ENCODE results near the gene SCAMP3. TPM values are rescaled to one million over a fixed set of nuclear protein-coding genes. Genes with fewer than 3 reads are reported as not detected.
"Not testable (repeated sequence)": the region's sequence is repeated elsewhere in the genome, so short reads cannot be mapped to it uniquely, and the experiment has no call there.

SCAMP3 gene
- total RNA-seq, 2 donors from 2014 or later, result 60.1 to 69.4 TPM

DNA sequence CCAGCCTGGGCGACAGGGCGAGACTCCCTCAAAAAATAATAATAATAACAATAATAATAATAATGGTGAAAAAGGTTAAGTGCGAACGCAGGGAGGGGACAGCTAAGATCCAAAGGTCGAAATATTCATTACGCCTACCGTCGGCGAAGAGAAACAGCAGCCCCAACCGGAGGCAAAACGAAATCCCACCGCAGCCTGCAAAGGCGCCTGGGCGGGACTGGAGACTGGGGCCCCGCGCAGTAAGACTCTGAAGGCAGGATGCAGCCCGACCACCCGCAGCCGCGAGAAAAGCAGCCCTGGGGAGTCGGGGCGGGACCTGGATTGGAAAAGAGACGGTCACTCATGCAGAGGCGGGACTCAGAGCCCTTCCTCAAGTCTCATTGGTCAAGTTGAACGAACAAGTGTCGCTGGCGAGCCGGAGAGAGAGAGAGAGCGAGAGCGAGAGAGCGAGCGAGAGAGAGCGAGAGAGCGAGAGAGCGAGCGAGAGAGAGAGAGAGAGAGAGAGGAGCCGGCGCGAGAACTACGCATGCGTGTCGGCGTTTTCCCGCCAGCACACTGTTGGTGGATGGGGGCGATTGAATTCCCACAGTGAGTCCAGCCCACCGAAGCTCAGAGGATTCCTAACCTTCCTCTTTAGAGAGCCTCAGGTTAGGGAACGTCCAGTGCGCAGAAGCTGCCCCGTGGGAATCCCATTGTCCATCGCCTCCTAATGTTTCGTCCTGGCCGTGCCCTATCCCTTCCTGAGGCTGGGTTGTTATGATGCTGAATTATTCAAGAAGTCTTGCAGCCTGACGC is 17.6 kb downstream of the SCAMP3 start:
- no peaks in the 10 kb centered on the region for H3K9me3 ChIP-seq (ENCODE audit: control insufficient read depth, low read length, poor library complexity, severe bottlenecking)
- peak overlapping the region; percentile 87 for H3K27ac Mint-ChIP-seq
- no peaks in the 10 kb centered on the region for H3K27me3 Mint-ChIP-seq
- ATAC-seq, result peak; percentile 90
- DNase-seq, result peak; percentile 80 to 87 (median 86)
- H3K4me1 Mint-ChIP-seq, result peaks cover 29% of the 10 kb centered on the region
- H3K4me3 Mint-ChIP-seq, result peak overlapping the region; percentile 74
- H3K36me3 Mint-ChIP-seq (ENCODE audit: low read depth), result peaks cover 2% of the 10 kb centered on the region

DNA sequence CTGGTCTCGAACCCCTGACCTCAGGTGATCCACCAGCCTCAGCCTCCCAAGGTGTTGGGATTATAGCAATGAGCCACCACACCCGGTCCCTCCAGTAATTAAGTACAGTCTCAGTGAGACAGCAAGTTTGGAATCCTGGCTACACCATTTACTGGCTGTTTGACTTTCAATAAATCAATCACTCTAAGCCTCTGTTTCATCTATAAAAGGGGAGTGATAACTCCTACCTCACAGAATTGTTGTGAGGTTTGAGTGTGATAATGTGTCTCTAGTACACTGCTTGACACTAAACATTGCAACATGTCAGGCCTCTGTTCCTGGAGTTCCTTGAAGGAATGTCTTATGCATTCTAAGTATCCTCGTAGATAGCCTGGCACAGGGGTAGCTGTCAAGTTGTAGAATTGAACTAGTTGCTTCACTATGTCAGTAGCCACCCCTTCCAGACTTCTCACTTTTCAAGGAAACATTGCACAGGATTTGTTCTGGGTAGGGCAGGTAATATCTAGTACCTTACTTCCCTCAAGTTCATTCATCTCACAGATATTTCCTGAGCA is 19.3 kb downstream of the SCAMP3 start:
- ATAC-seq (no peak), DNase-seq (no peak)
- H3K27ac Mint-ChIP-seq, result peak overlapping the region; percentile 87
- peaks cover 29% of the 10 kb centered on the region for H3K4me1 Mint-ChIP-seq
- H3K27me3 Mint-ChIP-seq, result no peaks in the 10 kb centered on the region
- peak overlapping the region; percentile 77 for H3K4me3 Mint-ChIP-seq
- peaks cover 2% of the 10 kb centered on the region for H3K36me3 Mint-ChIP-seq (ENCODE audit: low read depth)
- H3K9me3 ChIP-seq (ENCODE audit: control insufficient read depth, low read length, poor library complexity, severe bottlenecking), result no peaks in the 10 kb centered on the region

DNA sequence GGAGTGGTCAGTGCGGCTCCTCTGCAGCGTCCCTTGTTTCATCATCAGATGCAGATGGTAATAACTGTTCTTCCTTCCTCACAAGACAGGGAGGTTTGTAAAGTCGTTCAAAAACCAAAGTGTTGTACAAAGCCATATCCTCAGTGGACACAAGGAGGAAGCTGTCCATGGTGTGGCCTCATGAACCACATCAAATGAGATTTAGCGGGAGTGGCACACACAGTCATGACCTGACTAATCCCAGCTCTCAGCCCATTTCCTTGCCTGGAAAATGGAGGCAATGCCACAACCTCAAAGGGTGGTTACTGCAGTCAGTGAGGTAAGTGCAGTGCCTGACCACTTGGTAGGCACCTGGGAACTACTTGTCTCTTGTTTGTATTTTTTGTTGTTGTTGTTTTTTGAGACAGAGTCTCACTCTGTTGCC is 20.3 kb downstream of the SCAMP3 start:
- ATAC-seq (no peak), DNase-seq (no peak)
- H3K9me3 ChIP-seq (ENCODE audit: control insufficient read depth, low read length, poor library complexity, severe bottlenecking), result no peaks in the 10 kb centered on the region
- peak overlapping the region; percentile 80 for H3K27ac Mint-ChIP-seq
- H3K27me3 Mint-ChIP-seq, result no peaks in the 10 kb centered on the region
- no peak overlapping the region for H3K4me3 Mint-ChIP-seq
- peaks cover 29% of the 10 kb centered on the region for H3K4me1 Mint-ChIP-seq
- peaks cover 2% of the 10 kb centered on the region for H3K36me3 Mint-ChIP-seq (ENCODE audit: low read depth)

DNA sequence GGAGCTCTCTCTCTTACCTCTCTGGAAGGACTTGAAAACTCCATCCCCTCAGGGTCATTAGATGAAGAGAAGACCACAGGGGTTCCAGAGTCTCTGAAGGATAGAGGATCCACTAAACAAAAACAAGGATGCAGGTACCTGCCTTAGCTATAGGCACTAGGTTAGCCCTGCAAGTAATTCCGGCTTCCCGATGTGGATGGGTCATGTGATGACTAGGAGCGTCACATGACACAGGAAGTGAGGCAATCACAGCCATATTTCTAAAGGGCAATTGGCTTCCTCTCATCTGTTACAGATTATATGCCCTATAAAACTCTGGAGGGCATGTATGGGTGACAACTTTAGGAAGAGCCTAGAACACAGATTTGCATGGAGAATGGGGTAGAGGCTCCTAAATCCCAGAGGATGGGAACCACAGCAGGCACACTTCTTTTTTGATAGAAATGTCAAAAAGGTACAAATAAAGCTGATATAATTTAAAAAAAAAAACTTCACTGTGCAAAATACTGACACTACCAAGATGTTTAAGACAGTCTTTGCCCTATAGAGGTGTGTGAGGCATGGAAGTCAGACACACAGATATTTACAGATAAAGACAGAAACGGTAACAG is 21.0 kb downstream of the SCAMP3 start:
- H3K4me1 Mint-ChIP-seq, result peaks cover 32% of the 10 kb centered on the region
- no peaks in the 10 kb centered on the region for H3K27me3 Mint-ChIP-seq
- DNase-seq (peak in 2 of 3 donors; percentile 35 to 46), ATAC-seq (peak; percentile 46)
- H3K4me3 Mint-ChIP-seq, result peak overlapping the region; percentile 89
- peak overlapping the region; percentile 80 for H3K27ac Mint-ChIP-seq
- peaks cover 2% of the 10 kb centered on the region for H3K36me3 Mint-ChIP-seq (ENCODE audit: low read depth)
- H3K9me3 ChIP-seq (ENCODE audit: control insufficient read depth, low read length, poor library complexity, severe bottlenecking), result no peaks in the 10 kb centered on the region

DNA sequence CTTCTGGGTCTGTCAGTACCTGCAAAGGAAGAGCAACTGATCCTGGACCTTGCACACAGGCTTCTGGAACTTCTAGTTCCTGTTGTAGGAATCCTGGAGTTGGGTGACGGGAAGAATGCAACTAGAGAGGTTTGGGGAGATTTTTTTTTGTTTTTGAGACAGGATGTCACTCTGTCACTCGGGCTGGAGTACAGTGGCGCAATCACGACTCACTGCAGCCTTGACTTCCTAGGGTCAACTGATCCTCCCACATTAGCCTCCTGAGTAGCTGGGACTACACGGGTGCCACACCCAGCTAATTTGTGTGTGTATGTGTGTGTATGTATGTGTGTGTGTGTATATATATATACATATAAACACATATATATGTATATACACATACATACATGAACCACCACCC is 25.7 kb downstream of the SCAMP3 start:
- Mint-ChIP-seq H3K4me1 (peaks cover 24% of the 10 kb centered on the region), H3K4me3 (no peak overlapping the region), H3K36me3 (ENCODE audit: low read depth) (no peaks in the 10 kb centered on the region), H3K27ac (peak overlapping the region; percentile 67), H3K27me3 (no peaks in the 10 kb centered on the region)
- DNase-seq, result no peak
- no peaks in the 10 kb centered on the region for H3K9me3 ChIP-seq (ENCODE audit: control insufficient read depth, low read length, poor library complexity, severe bottlenecking)
- ATAC-seq, result no peak

DNA sequence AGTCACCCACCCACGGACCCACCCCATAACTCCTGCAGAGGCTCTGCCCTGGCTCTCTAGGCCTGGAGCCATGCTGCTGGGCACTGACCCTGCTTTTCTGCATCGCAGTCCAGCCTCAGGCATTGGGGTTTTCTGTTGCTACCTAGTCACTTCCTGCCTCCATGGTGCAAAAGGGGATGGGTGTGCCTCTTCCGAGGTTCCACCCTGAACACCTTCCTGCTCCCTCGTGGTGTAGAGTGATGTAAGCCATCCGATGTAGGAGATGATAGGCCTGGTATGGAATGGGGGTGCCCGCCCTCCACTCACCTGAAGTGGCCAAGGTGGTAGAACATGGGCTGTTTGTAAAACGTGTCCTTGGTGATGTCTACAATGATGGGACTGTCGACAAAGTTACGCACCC is 26.8 kb downstream of the SCAMP3 start:
- DNase-seq; H3K9me3 ChIP-seq (ENCODE audit: control insufficient read depth, low read length, poor library complexity, severe bottlenecking); H3K27me3 Mint-ChIP-seq; H3K36me3 Mint-ChIP-seq (ENCODE audit: low read depth): not testable (repeated sequence)
- peaks cover 15% of the 10 kb centered on the region for H3K4me1 Mint-ChIP-seq
- ATAC-seq, result peak; percentile 89
- H3K4me3 Mint-ChIP-seq, result peak overlapping the region; percentile 58
- H3K27ac Mint-ChIP-seq, result peak overlapping the region; percentile 67

DNA sequence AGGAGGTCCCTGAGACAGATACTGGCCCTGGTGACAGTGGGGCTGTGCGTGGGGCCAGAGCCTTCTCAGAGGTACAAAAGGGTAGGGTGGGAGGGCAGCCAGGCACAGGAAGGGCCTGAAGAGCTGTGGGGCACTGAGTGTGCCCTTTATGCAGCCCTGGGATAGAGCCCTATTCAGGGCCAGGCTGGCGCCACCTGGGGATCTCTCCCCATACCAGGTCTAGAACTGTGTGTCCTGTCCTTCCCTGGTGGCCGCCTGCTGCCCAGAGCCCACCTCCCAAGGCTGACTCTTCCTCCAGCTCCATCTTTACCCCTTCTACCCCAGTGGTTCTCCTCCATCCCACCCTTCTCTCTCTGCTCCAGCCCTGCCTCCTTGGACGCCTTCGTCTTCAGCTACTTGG is 28.7 kb downstream of the SCAMP3 start:
- H3K36me3 Mint-ChIP-seq (ENCODE audit: low read depth); H3K27ac Mint-ChIP-seq; H3K4me3 Mint-ChIP-seq; H3K27me3 Mint-ChIP-seq; H3K9me3 ChIP-seq (ENCODE audit: control insufficient read depth, low read length, poor library complexity, severe bottlenecking); DNase-seq; ATAC-seq: not testable (repeated sequence)
- peaks cover 17% of the 10 kb centered on the region for H3K4me1 Mint-ChIP-seq

DNA sequence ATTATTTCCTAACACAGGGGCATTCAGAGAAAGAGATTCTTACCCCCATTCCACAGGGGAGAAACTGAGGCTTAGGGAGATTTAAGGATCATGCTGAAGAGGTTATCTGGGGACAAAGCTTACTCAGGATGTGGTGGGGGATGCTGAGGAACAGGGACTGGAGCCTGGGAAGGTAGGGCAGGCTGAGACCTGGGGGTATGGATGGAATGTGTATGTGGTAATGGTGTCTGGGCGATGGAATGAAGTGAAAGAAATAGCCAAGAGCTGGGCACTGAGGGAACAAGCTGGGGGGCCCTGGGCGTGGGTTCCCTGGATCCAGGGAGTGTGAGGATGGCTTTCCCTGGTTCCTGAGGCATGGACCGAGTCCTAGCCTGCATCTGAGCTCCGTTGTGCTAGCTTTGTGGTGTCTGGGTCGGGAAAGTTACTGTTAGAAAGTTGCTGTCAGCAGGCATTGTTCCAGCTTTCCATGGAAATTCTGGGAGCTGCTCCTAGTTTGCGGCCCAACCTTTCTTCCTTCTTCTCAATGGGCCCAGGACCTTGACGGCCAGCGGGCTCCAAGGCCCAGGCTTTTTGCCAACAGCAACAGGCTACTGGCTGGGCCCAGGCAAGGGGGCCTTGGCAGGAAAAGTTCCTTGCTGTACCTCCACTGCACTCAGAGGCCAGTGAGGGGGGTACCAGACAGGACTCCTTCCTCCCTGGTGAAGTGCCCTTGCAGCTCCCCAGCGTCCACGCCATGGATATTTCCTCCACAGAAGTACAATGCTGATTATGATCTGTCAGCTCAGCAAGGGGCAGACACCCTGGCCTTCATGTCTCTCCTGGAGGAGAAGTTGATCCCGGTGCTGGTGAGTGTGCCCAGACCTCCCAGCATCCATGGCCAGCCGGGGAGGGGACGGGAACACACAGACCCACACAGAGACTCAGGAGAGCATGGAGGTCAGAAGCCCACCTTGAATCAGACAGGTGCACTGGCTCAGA is 29.9 kb downstream of the SCAMP3 start:
- H3K4me3 Mint-ChIP-seq; H3K36me3 Mint-ChIP-seq (ENCODE audit: low read depth); DNase-seq; ATAC-seq; H3K9me3 ChIP-seq (ENCODE audit: control insufficient read depth, low read length, poor library complexity, severe bottlenecking); H3K27me3 Mint-ChIP-seq: not testable (repeated sequence)
- Mint-ChIP-seq H3K27ac (peak overlapping the region; percentile 89), H3K4me1 (peaks cover 21% of the 10 kb centered on the region)

DNA sequence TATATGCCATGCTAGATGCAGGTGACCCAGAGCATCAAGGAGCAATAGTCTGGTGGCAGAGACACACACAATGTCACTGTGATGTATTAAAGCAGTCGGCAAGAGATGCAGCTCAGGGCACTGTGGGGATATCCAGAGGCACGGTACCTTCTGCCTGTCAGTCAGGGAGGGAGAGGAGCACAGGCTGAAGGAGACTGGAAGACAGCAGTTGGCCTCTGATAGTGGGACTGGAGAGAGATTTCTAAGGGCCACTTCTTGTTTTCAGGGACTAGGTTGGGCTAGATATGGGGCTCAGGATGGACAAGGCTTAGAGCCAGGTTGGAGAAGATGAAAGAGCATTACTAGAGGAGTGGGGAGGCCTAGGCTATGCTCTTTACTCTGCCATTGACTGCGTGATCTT is 30.9 kb downstream of the SCAMP3 start:
- not testable (repeated sequence) for H3K9me3 ChIP-seq (ENCODE audit: control insufficient read depth, low read length, poor library complexity, severe bottlenecking); H3K27me3 Mint-ChIP-seq; H3K36me3 Mint-ChIP-seq (ENCODE audit: low read depth); H3K4me3 Mint-ChIP-seq; ATAC-seq; DNase-seq
- Mint-ChIP-seq H3K4me1 (peaks cover 25% of the 10 kb centered on the region), H3K27ac (peak overlapping the region; percentile 89)

DNA sequence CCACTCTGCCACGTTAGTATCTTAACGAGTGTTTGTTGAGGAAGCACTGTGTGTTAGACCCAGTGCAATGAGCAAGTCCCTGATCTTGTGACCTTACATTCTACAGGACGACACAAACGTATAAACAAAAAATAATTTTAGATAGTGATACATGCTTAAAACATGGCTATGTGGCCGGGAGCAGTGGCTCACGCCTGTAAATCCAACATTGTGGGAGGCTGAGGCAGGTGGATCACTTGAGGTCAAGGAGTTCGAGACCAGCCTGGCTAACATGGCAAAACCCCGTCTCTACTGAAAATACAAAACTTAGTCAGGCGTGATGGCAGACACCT is 34.1 kb downstream of the SCAMP3 start:
- Mint-ChIP-seq H3K27ac (peak overlapping the region; percentile 99), H3K4me1 (peaks cover 26% of the 10 kb centered on the region), H3K36me3 (ENCODE audit: low read depth) (no peaks in the 10 kb centered on the region), H3K4me3 (peak overlapping the region; percentile 78), H3K27me3 (no peaks in the 10 kb centered on the region)
- no peaks in the 10 kb centered on the region for H3K9me3 ChIP-seq (ENCODE audit: control insufficient read depth, low read length, poor library complexity, severe bottlenecking)
- no peak for DNase-seq
- no peak for ATAC-seq

DNA sequence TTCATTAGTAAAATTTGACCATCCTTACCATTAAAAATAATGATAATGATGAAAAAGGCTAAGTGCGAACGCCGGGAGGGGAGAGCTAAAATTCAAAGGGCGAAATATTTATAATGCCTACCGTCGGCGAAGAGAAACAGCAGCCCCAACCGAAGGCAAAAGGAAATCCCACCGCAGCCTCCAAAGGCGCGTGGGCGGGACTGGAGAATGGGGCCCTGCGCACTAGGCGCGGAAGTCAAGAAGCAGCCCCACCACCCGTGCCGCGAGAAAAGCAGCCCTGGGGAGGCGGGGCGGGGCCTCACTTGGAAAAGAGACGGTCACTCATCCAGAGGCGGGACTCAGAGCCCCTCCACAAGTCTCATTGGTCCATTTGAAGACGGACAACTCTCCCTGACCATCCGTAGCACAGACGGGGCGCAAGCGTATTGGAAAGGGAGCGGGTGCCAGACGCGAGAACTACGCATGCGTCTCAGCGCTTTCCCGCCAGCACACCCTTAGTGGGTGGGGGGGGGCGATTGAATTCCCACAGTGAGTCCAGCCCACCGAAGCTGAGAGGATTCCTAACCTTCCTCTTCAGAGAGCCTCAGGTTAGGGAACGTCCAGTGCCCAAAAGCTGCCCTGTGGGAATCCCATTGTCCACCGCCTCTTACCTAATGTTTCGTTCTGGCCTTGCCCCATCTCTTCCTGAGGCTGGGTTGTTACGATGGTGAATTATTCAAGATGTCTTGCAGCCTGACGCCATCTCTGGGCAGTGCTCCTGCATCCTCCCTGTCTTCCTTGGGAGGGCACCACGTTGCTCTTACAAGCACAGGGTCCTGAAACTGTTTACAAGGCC is 34.7 kb downstream of the SCAMP3 start:
- DNase-seq (peak; percentile 92 to 97 (median 96)), ATAC-seq (peak; percentile 95)
- Mint-ChIP-seq H3K36me3 (ENCODE audit: low read depth) (no peaks in the 10 kb centered on the region), H3K4me3 (peak overlapping the region; percentile 94), H3K4me1 (peaks cover 26% of the 10 kb centered on the region), H3K27ac (peak overlapping the region; percentile 99), H3K27me3 (no peaks in the 10 kb centered on the region)
- no peaks in the 10 kb centered on the region for H3K9me3 ChIP-seq (ENCODE audit: control insufficient read depth, low read length, poor library complexity, severe bottlenecking)

DNA sequence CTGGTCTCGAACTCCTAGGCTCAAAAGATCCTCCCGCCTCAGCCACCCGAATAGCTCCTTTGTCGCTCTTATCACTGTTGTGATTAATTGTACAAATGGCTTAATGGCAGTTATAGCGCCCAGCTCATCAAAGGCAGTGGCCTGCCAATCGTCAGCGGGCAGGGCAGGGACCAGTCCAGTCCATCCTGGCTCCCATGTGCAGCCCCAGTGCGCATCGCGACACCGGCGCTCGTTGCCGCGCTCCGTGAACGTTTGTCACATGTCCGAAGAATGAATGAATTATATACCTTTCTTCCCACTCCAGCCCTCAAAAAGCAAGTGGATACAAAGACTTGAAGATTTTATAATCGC is 35.3 kb downstream of the SCAMP3 start:
- no peaks in the 10 kb centered on the region for H3K27me3 Mint-ChIP-seq
- DNase-seq (no peak), ATAC-seq (peak; percentile 10)
- H3K4me3 Mint-ChIP-seq, result peak overlapping the region; percentile 94
- no peaks in the 10 kb centered on the region for H3K9me3 ChIP-seq (ENCODE audit: control insufficient read depth, low read length, poor library complexity, severe bottlenecking)
- no peaks in the 10 kb centered on the region for H3K36me3 Mint-ChIP-seq (ENCODE audit: low read depth)
- H3K27ac Mint-ChIP-seq, result peak overlapping the region; percentile 99
- H3K4me1 Mint-ChIP-seq, result peaks cover 26% of the 10 kb centered on the region
